Measurements from ENCODE around the gene FKBP5.

- no peak for TF ChIP-seq CTCF (IDR thresholded peaks at IDR 0.05; ENCODE audit: poor library complexity)
- TF ChIP-seq EZH2phosphoT487 (IDR thresholded peaks at IDR 0.05; ENCODE audit: low read depth, severe bottlenecking, unreplicated experiment), result no peak
These were observed 40.3 kb upstream of the FKBP5 start for GRCh38 chr6:35728683-35729678.
